ENCODE data around the gene RSRC1.

DNA sequence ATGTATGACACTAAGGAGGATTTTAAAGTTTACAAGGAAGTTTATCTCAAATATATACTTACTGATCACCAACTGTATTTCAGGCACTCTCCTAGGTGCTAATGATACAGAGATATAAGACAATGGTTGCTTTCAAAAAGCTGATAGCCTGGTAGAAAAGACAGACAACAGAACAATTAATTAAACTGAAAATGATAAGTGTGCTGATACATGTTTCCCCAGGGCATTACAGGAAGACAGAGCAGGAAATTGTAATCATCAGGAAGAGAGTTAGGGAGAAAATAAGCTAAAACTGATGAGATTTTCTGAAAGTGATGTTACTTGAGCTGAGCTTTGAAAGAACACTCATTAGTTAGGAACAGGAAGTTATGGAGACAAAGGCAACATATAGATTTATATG is 229.7 kb downstream of the RSRC1 start:
- no peak for TF ChIP-seq TAF1 (IDR thresholded peaks at IDR 0.05; ENCODE audit: low read depth, low read length)
- no peak for TF ChIP-seq POLR2A (IDR thresholded peaks at IDR 0.05; ENCODE audit: low read depth, low read length)
